Measurements from ENCODE around the gene MYO5A. TPM values are rescaled to one million over a fixed set of nuclear protein-coding genes. Genes with fewer than 3 reads are reported as not detected.

MYO5A gene
- total RNA-seq, 1 donor from 2014 or later = 9.4 TPM

- Histone ChIP-seq H3K4me1 (ENCODE audit: control insufficient read depth in 3 of 3, insufficient read depth in 3 of 3, low read length in 3 of 3) (peaks cover 14 to 21% (median 19%) of the 10 kb centered on the region in 3 donors), H3K4me3 (ENCODE audit: low read length in 3 of 3) (no peak overlapping the region), H3K36me3 (ENCODE audit: control insufficient read depth in 3 of 3, insufficient read depth in 3 of 3, low read length in 3 of 3) (no peaks in the 10 kb centered on the region), H3K9ac (ENCODE audit: low read depth in 1 of 3, low read length in 3 of 3) (peak overlapping the region in 1 of 3 donors; percentile 33), H3K27me3 (ENCODE audit: control insufficient read depth in 3 of 3, insufficient read depth in 3 of 3, low read length in 3 of 3) (no peaks in the 10 kb centered on the region), H3K27ac (ENCODE audit: low read depth, low read length) (peak overlapping the region; percentile 68), H3K9me3 (ENCODE audit: control insufficient read depth in 3 of 3, low read length in 3 of 3) (no peaks in the 10 kb centered on the region)
These were observed 266.3 kb downstream of the MYO5A start for GRCh38 chr15:52262364-52262763.

GRCh38 chr15:52261498-52262242 lies 267.0 kb downstream of the MYO5A start:
- Histone ChIP-seq H3K36me3 (ENCODE audit: control insufficient read depth in 3 of 3, insufficient read depth in 3 of 3, low read length in 3 of 3) (no peaks in the 10 kb centered on the region), H3K9me3 (ENCODE audit: control insufficient read depth in 3 of 3, low read length in 3 of 3) (no peaks in the 10 kb centered on the region), H3K27ac (ENCODE audit: low read depth, low read length) (peak overlapping the region; percentile 68), H3K9ac (ENCODE audit: low read depth in 1 of 3, low read length in 3 of 3) (no peak overlapping the region), H3K4me3 (ENCODE audit: low read length in 3 of 3) (no peak overlapping the region), H3K4me1 (ENCODE audit: control insufficient read depth in 3 of 3, insufficient read depth in 3 of 3, low read length in 3 of 3) (peaks cover 21 to 27% (median 26%) of the 10 kb centered on the region in 3 donors), H3K27me3 (ENCODE audit: control insufficient read depth in 3 of 3, insufficient read depth in 3 of 3, low read length in 3 of 3) (no peaks in the 10 kb centered on the region)

GRCh38 chr15:52261026-52261425 lies 267.7 kb downstream of the MYO5A start:
- H3K9me3 ChIP-seq (ENCODE audit: control insufficient read depth in 3 of 3, low read length in 3 of 3) = no peaks in the 10 kb centered on the region
- H3K4me1 ChIP-seq (ENCODE audit: control insufficient read depth in 3 of 3, insufficient read depth in 3 of 3, low read length in 3 of 3) = peaks cover 25 to 29% (median 27%) of the 10 kb centered on the region in 3 donors
- H3K27ac ChIP-seq (ENCODE audit: low read depth, low read length) = peak overlapping the region; percentile 65
- no peaks in the 10 kb centered on the region for H3K27me3 ChIP-seq (ENCODE audit: control insufficient read depth in 3 of 3, insufficient read depth in 3 of 3, low read length in 3 of 3)
- no peak overlapping the region for H3K9ac ChIP-seq (ENCODE audit: low read depth in 1 of 3, low read length in 3 of 3)
- H3K4me3 ChIP-seq (ENCODE audit: low read length in 3 of 3) = no peak overlapping the region
- H3K36me3 ChIP-seq (ENCODE audit: control insufficient read depth in 3 of 3, insufficient read depth in 3 of 3, low read length in 3 of 3) = no peaks in the 10 kb centered on the region

- H3K4me3 ChIP-seq (ENCODE audit: low read length in 3 of 3) = no peak overlapping the region
- no peak overlapping the region for H3K9ac ChIP-seq (ENCODE audit: low read depth in 1 of 3, low read length in 3 of 3)
- H3K9me3 ChIP-seq (ENCODE audit: control insufficient read depth in 3 of 3, low read length in 3 of 3) = no peaks in the 10 kb centered on the region
- no peaks in the 10 kb centered on the region for H3K36me3 ChIP-seq (ENCODE audit: control insufficient read depth in 3 of 3, insufficient read depth in 3 of 3, low read length in 3 of 3)
- H3K27ac ChIP-seq (ENCODE audit: low read depth, low read length) = no peak overlapping the region
- no peaks in the 10 kb centered on the region for H3K27me3 ChIP-seq (ENCODE audit: control insufficient read depth in 3 of 3, insufficient read depth in 3 of 3, low read length in 3 of 3)
- peaks cover 25 to 29% (median 27%) of the 10 kb centered on the region in 3 donors for H3K4me1 ChIP-seq (ENCODE audit: control insufficient read depth in 3 of 3, insufficient read depth in 3 of 3, low read length in 3 of 3)
These were observed 269.2 kb downstream of the MYO5A start for GRCh38 chr15:52259503-52259902.

- Histone ChIP-seq H3K4me1 (ENCODE audit: control insufficient read depth in 3 of 3, insufficient read depth in 3 of 3, low read length in 3 of 3) (peaks cover 25 to 29% (median 27%) of the 10 kb centered on the region in 3 donors), H3K36me3 (ENCODE audit: control insufficient read depth in 3 of 3, insufficient read depth in 3 of 3, low read length in 3 of 3) (peaks cover 0 to 2% (median 0%) of the 10 kb centered on the region in 3 donors)
These were observed 270.2 kb downstream of the MYO5A start for GRCh38 chr15:52258461-52258860.

GRCh38 chr15:52257734-52258062 lies 271.0 kb downstream of the MYO5A start:
- Histone ChIP-seq H3K4me1 (ENCODE audit: control insufficient read depth in 3 of 3, insufficient read depth in 3 of 3, low read length in 3 of 3) (peaks cover 23 to 28% (median 25%) of the 10 kb centered on the region in 3 donors), H3K4me3 (ENCODE audit: low read length in 3 of 3) (peak overlapping the region in 2 of 3 donors; percentile 24 to 49), H3K9ac (ENCODE audit: low read depth in 1 of 3, low read length in 3 of 3) (peak overlapping the region in 1 of 3 donors; percentile 45), H3K36me3 (ENCODE audit: control insufficient read depth in 3 of 3, insufficient read depth in 3 of 3, low read length in 3 of 3) (peaks cover 0 to 5% (median 0%) of the 10 kb centered on the region in 3 donors), H3K27me3 (ENCODE audit: control insufficient read depth in 3 of 3, insufficient read depth in 3 of 3, low read length in 3 of 3) (no peaks in the 10 kb centered on the region), H3K9me3 (ENCODE audit: control insufficient read depth in 3 of 3, low read length in 3 of 3) (no peaks in the 10 kb centered on the region), H3K27ac (ENCODE audit: low read depth, low read length) (peak overlapping the region; percentile 0)

More at GRCh38 chr15:52258461-52258860, 270.2 kb downstream of the MYO5A start:
- Histone ChIP-seq H3K9me3 (ENCODE audit: control insufficient read depth in 3 of 3, low read length in 3 of 3) (no peaks in the 10 kb centered on the region), H3K9ac (ENCODE audit: low read depth in 1 of 3, low read length in 3 of 3) (peak overlapping the region in 1 of 3 donors; percentile 16), H3K27me3 (ENCODE audit: control insufficient read depth in 3 of 3, insufficient read depth in 3 of 3, low read length in 3 of 3) (no peaks in the 10 kb centered on the region), H3K27ac (ENCODE audit: low read depth, low read length) (no peak overlapping the region), H3K4me3 (ENCODE audit: low read length in 3 of 3) (no peak overlapping the region)

Small RNAs within 50 kb of the gene (small RNA-seq; reads per million reads assigned to genes)
- 0.23 reads per million, percentile 10 among the genes with 10 or more reads in this experiment for gene MIR1266

Other genes with a start within 250 kb of the MYO5A start
- gene MYO5C, start 233.1 kb downstream of the MYO5A start, total RNA-seq = 3.7 TPM
- 69.9 TPM for gene ARPP19, start 40.1 kb upstream of the MYO5A start, total RNA-seq
- 24.5 TPM for gene ATOSA, start 150.5 kb upstream of the MYO5A start, total RNA-seq

Measured in skeletal muscle tissue (tissue), 5 donors.